SK-N-MC (cell line): Measurements from ENCODE around the gene LTBP1.

Source experiments
- DNase-seq: peaks from one replicate; pipeline ENCODE4 v3.0.0-alpha.2; 2011; ENCODE audit warnings: low read depth, low spot score
- H3K27ac ChIP-seq: fragments of 200-600 bp; sonication (generic); 2 replicates; pipeline ENCODE4 v1.5.1; 2016; ENCODE audit warnings: mixed run types
- H3K36me3 ChIP-seq: fragments of 200-600 bp; sonication (generic); 2 replicates; pipeline ENCODE4 v1.6.1; 2017; ENCODE audit warnings: antibody characterized with exemption, low read length, mixed read lengths; ENCODE audit not compliant: insufficient read depth
- H3K4me3 ChIP-seq: fragments of 200-600 bp; sonication (generic); 2 replicates; pipeline ENCODE4 v1.5.1; 2016
- H3K9ac ChIP-seq: fragments of 200-600 bp; sonication (generic); 2 replicates; pipeline ENCODE4 v1.8.0; 2017; ENCODE audit warnings: mixed run types, mixed read lengths; ENCODE audit not compliant: insufficient read length
- H3K9me3 ChIP-seq: fragments of 200-600 bp; sonication (generic); 2 replicates; pipeline ENCODE4 v1.6.1; 2017; ENCODE audit warnings: low read depth, mild to moderate bottlenecking, antibody characterized with exemption, low read length, moderate library complexity, mixed read lengths
- EZH2 ChIP-seq: fragments of 200-600 bp; sonication (generic); IDR thresholded peaks from one replicate; pipeline ENCODE4 v1.6.1; 2017; ENCODE audit warnings: antibody characterized with exemption
- FOXP2 ChIP-seq: optimal IDR thresholded peaks from 2 replicates; pipeline ENCODE3; 2011; ENCODE audit warnings: mild to moderate bottlenecking, moderate library complexity; ENCODE audit not compliant: insufficient read depth; ENCODE audit errors: extremely low read length, control extremely low read depth
- POLR2AphosphoS5 ChIP-seq: IDR thresholded peaks from 2 replicates; pipeline ENCODE4 v1.6.1; 2012; ENCODE audit warnings: mild to moderate bottlenecking, low read depth, low read length, borderline replicate concordance

Gene LTBP1

DNA sequence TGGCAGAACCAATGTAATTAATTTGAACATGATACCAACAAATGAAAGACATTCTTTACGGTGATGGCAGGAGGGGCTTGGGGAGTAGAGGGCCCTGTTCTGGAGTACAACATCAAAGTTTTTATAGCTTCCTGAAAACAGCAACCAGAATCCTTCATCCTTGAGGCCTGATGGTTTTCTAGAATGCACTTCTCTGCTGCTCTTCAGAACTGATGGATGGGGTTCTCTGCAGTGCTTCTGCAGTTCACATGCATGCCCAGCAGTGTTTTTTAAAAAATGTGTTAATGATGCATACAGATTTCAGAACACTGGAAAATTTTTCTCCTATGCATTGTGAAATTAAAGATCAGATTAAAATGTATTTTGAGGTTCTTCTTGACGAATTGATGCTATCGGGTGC, 2.5 kb downstream of the LTBP1 start:
- Histone ChIP-seq H3K9ac (no peak overlapping the region), H3K36me3 (no peaks in the 10 kb centered on the region), H3K27ac (no peak overlapping the region), H3K9me3 (no peaks in the 10 kb centered on the region), H3K4me3 (no peak overlapping the region)
- TF ChIP-seq EZH2, result no peak
- TF ChIP-seq POLR2AphosphoS5, result no peak
- TF ChIP-seq FOXP2, result no peak
- no peak for DNase-seq

DNA sequence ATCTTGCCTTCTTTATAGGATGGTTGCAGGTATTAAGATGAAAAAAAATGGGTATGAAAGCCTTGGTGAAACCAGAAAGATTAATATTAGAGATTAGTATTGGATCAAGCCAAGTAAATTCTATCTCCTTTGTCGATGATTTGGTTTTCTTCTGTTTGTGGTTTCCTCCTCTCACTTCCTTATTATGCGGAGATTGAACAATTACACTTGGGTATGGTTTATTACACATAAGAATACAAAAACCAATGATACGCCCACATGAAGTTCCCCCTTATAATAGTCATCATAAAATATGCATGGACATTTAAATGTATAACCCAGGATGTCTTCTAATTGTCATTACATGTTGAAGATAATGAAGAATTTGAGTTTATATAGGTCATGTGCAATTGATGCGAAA, 4.9 kb downstream of the LTBP1 start:
- Histone ChIP-seq H3K27ac (no peak overlapping the region), H3K4me3 (no peak overlapping the region), H3K36me3 (no peaks in the 10 kb centered on the region), H3K9ac (no peak overlapping the region), H3K9me3 (no peaks in the 10 kb centered on the region)
- TF ChIP-seq FOXP2, result no peak
- TF ChIP-seq EZH2, result no peak
- TF ChIP-seq POLR2AphosphoS5, result no peak
- DNase-seq, result no peak

DNA sequence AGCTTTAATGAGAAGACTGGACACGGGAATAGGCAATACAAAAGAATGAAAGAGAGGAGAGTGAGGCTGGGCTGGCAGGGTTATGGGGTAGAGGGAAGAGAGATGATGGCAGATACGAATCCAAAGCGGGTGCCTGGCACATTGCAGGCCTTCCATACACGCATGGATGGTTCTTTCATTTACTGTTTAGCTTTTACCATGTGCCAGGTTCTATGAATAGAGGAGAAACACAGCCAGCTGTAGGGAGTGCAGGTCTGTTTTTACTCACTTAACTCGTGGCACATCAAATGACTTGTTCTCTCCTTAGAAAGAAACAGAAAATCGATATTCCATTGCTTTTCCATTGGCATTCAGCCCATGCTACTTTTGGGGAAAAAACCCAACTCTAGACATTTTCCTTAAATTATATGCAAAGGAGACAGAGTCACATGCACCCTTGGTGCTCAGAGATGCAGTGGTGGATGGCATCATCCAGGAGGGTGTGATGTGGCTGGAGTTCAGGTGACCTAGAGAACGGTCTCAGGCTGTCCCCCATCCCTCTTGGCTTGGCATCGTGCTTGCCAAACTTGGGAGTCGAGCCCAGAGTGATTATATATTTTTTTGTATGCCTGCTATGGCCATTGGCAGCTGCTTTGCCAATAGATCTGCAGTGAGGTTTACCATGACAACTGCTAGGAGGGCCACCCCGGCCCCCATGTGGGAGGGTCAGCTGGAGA, 6.2 kb downstream of the LTBP1 start:
- Histone ChIP-seq H3K9me3 (no peaks in the 10 kb centered on the region), H3K27ac (no peak overlapping the region), H3K36me3 (no peaks in the 10 kb centered on the region), H3K4me3 (no peak overlapping the region), H3K9ac (no peak overlapping the region)
- DNase-seq, result no peak
- TF ChIP-seq POLR2AphosphoS5 (no peak), EZH2 (no peak), FOXP2 (no peak)

DNA sequence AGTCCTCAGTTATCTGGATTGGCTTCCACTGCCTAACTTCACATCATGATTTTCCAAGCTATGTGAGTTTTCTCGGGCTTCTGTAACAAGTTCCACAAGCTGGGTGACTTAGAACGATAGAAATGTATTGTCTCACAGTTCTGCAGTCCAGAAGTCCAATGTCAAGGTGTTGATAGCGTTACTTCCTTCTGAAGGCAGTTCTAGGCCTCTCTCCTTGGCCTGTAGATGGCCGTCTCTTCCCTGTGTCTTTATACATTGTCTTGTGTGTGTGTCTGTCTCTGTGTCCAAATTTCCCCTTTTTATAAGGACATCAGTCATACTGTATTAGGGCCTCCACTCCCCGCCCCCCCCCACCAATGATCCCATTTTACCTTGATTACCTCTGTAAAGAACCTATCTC, 7.5 kb downstream of the LTBP1 start:
- Histone ChIP-seq H3K4me3 (no peak overlapping the region), H3K27ac (no peak overlapping the region), H3K9me3 (no peaks in the 10 kb centered on the region), H3K36me3 (no peaks in the 10 kb centered on the region), H3K9ac (no peak overlapping the region)
- no peak for TF ChIP-seq FOXP2
- TF ChIP-seq EZH2, result no peak
- no peak for TF ChIP-seq POLR2AphosphoS5
- no peak for DNase-seq

DNA sequence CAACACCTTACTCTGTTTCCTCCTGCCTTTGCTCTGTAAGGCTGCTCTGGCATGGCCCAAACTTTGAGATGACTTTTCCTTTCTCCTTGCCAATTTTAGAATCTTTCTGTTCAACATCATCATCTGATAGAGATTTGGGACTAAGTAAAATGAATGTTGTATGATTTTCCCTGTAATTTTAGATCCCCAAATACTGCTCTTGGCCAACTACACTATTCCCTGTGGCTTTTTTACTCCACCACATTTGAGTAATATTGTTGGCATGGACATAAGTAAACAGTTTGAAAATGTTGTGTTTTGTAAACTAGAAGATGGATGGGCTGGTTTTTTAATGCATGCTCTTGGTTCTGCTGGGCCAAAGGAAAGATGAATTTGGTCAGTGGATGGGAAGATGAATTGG, 12.1 kb downstream of the LTBP1 start:
- H3K27ac ChIP-seq, result no peak overlapping the region
- no peaks in the 10 kb centered on the region for H3K36me3 ChIP-seq
- no peak overlapping the region for H3K9ac ChIP-seq
- DNase-seq, result no peak
- no peak for TF ChIP-seq EZH2
- TF ChIP-seq FOXP2, result no peak
- no peak for TF ChIP-seq POLR2AphosphoS5
- H3K9me3 ChIP-seq, result no peaks in the 10 kb centered on the region
- H3K4me3 ChIP-seq, result no peak overlapping the region

DNA sequence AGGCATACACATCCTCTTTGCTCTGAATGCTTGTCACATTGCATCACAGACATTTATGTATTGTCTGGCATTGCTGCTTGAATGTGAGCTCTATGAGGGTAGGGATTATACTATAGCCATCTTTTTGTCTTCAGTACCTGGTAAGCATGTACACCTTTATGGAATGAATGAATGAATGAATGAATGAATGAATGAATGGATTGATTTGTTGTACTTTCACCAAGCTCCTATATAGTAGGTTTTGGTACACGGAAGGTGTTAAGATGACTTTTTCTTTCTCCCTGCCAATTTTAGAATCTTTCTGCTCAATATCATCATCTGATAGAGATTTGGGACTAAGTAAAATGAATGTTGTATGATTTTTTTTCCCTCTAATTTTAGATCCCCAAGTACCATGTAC, 13.5 kb downstream of the LTBP1 start:
- TF ChIP-seq FOXP2 (no peak), EZH2 (no peak), POLR2AphosphoS5 (no peak)
- Histone ChIP-seq H3K4me3 (no peak overlapping the region), H3K27ac (no peak overlapping the region), H3K36me3 (no peaks in the 10 kb centered on the region), H3K9me3 (no peaks in the 10 kb centered on the region), H3K9ac (no peak overlapping the region)
- no peak for DNase-seq

DNA sequence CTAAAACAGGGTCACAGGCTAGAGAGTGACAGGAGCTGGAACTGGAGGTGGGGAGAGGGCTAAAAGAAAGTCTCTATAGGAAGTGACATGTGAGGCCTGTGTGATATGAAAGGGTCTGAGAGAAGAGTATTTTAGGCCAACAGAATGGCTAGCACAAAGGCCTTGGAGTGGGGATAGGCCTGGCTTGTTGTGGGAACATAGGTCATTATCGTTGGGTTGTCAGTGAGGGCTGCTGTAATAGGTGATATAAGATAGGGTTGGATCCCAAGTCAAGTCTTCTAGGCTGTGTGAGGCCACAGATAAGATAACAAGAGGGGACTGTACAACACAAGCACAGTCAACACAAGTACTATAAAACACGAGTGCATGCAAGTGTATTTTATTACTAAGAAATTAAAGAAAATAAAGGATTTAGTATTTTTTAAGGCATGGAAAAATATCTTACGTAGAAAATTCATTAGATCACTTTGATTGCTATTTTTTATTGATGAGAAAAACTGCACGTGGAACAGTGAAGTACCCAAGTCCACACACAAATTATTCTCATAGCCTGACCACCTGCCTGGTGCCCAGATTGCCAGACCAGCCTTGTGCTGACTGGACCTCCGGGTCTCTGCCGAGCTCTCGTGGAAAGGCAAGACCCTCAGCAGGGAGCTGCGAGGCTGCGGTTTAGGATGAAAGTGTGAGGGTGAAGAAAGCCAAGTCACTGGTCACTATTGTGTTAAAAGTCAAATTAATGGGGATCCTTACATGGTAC, 14.1 kb downstream of the LTBP1 start:
- Histone ChIP-seq H3K27ac (no peak overlapping the region), H3K36me3 (no peaks in the 10 kb centered on the region), H3K4me3 (no peak overlapping the region), H3K9me3 (no peaks in the 10 kb centered on the region), H3K9ac (no peak overlapping the region)
- TF ChIP-seq EZH2 (no peak), FOXP2 (no peak), POLR2AphosphoS5 (no peak)
- DNase-seq, result no peak

DNA sequence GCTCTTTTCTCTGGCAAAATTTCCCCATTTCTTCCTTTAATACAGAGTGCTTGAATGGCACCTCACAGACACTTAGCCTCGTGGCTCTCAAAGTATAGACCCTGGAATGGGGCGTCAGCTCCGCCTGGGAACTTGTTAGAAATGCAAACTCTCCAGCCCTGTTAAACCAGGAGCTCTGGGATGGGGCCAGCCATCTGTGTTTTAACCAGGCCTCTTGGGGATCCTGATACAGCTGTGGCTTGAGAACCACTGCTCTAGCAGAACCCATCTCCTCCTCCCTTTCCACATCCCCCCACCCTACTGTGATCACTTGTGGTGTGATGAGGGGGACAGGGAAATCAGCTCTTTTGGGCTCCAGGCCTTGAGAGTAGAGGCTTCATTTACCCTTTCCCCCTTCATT, 15.9 kb downstream of the LTBP1 start:
- H3K27ac ChIP-seq, result no peak overlapping the region
- no peaks in the 10 kb centered on the region for H3K36me3 ChIP-seq
- no peak overlapping the region for H3K4me3 ChIP-seq
- H3K9ac ChIP-seq, result no peak overlapping the region
- H3K9me3 ChIP-seq, result no peaks in the 10 kb centered on the region
- TF ChIP-seq EZH2 (no peak), POLR2AphosphoS5 (no peak), FOXP2 (no peak)
- no peak for DNase-seq

DNA sequence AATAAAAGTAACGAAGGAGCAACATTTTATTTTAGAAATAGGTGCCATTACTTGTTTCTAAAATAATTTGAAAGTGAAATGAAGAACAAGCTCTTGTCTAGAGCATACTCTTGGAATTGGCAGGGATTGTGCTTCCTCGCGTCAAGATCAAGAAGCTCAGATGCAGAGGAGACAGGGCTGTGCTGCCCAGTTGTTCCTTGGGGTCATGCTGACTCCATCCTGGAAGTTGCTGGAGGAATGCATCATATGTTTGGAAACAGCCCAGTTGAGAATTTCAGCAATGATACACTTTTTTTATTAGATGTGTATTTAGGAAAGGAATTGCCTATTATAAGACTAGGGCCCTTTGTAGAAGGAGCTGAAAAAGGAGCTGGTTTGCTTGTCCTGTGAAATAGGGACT, 17.2 kb downstream of the LTBP1 start:
- no peak for DNase-seq
- H3K9me3 ChIP-seq, result no peaks in the 10 kb centered on the region
- TF ChIP-seq FOXP2 (no peak), POLR2AphosphoS5 (no peak), EZH2 (no peak)
- H3K9ac ChIP-seq, result no peak overlapping the region
- H3K27ac ChIP-seq, result no peak overlapping the region
- H3K36me3 ChIP-seq, result no peaks in the 10 kb centered on the region
- H3K4me3 ChIP-seq, result no peak overlapping the region
